SK-N-SH treated with all-trans-retinoic acid at 6 μM for 48 hours (cell line): ENCODE measurements around the gene LILRB1.

Experiments
- ATAC-seq: fragments of 200-7000 bp; cut with Tn5 transposase; 3 replicates; pipeline ENCODE4 v1.9.1; 2020; ENCODE audit warnings: mild to moderate bottlenecking, moderate library complexity
- ARNTL ChIP-seq: fragments of 450-650 bp; formaldehyde crosslinking; IDR thresholded peaks from 2 replicates; pipeline ENCODE4 v1.5.0; 2020; ENCODE audit warnings: low read depth, mild to moderate bottlenecking, moderate library complexity, borderline replicate concordance
- BACH2 ChIP-seq: fragments of 250-450 bp; sonication (Bioruptor Pico); IDR thresholded peaks from 2 replicates; pipeline ENCODE4 v1.9.0; 2021; ENCODE audit warnings: mild to moderate bottlenecking, borderline replicate concordance
- CSRNP3 ChIP-seq: fragments of 250-450 bp; sonication (Bioruptor Pico); IDR thresholded peaks from 2 replicates; pipeline ENCODE4 v1.5.1; 2021; ENCODE audit warnings: mild to moderate bottlenecking, moderate library complexity
- ESRRG ChIP-seq: fragments of 250-450 bp; sonication (Bioruptor Pico); IDR thresholded peaks from 2 replicates; pipeline ENCODE4 v1.6.1; 2021; ENCODE audit warnings: mild to moderate bottlenecking
- ISL1 ChIP-seq: fragments of 250-450 bp; sonication (Bioruptor Pico); IDR thresholded peaks from 2 replicates; pipeline ENCODE4 v2.1.2; 2022; ENCODE audit warnings: mild to moderate bottlenecking, moderate library complexity
- OSR1 ChIP-seq: fragments of 250-450 bp; sonication (Bioruptor Pico); IDR thresholded peaks from 2 replicates; pipeline ENCODE4 v1.8.0; 2022; ENCODE audit warnings: moderate library complexity, mild to moderate bottlenecking, inconsistent platforms
- POU6F1 ChIP-seq: fragments of 250-450 bp; sonication (Bioruptor Pico); IDR thresholded peaks from 2 replicates; pipeline ENCODE4 v1.8.0; 2021; ENCODE audit warnings: low read depth, mild to moderate bottlenecking, moderate library complexity, borderline replicate concordance
- PPARA ChIP-seq: fragments of 250-450 bp; sonication (Bioruptor Pico); IDR thresholded peaks from 2 replicates; pipeline ENCODE4 v1.5.0; 2020; ENCODE audit warnings: mild to moderate bottlenecking, borderline replicate concordance
- RARB ChIP-seq: fragments of 250-450 bp; sonication (Bioruptor Pico); IDR thresholded peaks from 2 replicates; pipeline ENCODE4 v1.8.0; 2021; ENCODE audit warnings: mild to moderate bottlenecking, moderate library complexity
- SNAI2 ChIP-seq: fragments of 250-450 bp; sonication (Bioruptor Pico); IDR thresholded peaks from 2 replicates; pipeline ENCODE4 v1.5.0; 2020; ENCODE audit warnings: mild to moderate bottlenecking, moderate library complexity
- TCF4 ChIP-seq: fragments of 250-450 bp; sonication (Bioruptor Pico); IDR thresholded peaks from 2 replicates; pipeline ENCODE4 v1.8.0; 2021; ENCODE audit warnings: mild to moderate bottlenecking, moderate library complexity, borderline replicate concordance
- TOX ChIP-seq: fragments of 250-450 bp; sonication (Bioruptor Pico); IDR thresholded peaks from 2 replicates; pipeline ENCODE4 v1.8.0; 2021; ENCODE audit warnings: mild to moderate bottlenecking, moderate library complexity, borderline replicate concordance
- TSHZ2 ChIP-seq: fragments of 250-450 bp; sonication (Bioruptor Pico); IDR thresholded peaks from 2 replicates; pipeline ENCODE4 v1.5.0; 2020; ENCODE audit warnings: mild to moderate bottlenecking, moderate library complexity
- ZFP30 ChIP-seq: fragments of 450-650 bp; formaldehyde crosslinking; IDR thresholded peaks from 2 replicates; pipeline ENCODE4 v1.5.0; 2022; ENCODE audit warnings: mild to moderate bottlenecking, moderate library complexity
- ZNF565 ChIP-seq: fragments of 450-650 bp; formaldehyde crosslinking; conservative IDR thresholded peaks from 2 replicates; pipeline ENCODE4 v1.5.0; 2020; ENCODE audit warnings: low read depth, mild to moderate bottlenecking, moderate library complexity
- ZNF70 ChIP-seq: fragments of 450-650 bp; formaldehyde crosslinking; IDR thresholded peaks from 2 replicates; pipeline ENCODE4 v1.5.0; 2020; ENCODE audit warnings: mild to moderate bottlenecking, moderate library complexity
- ZNF8 ChIP-seq: fragments of 450-650 bp; formaldehyde crosslinking; IDR thresholded peaks from 2 replicates; pipeline ENCODE4 v1.5.0; 2020; ENCODE audit warnings: mild to moderate bottlenecking, moderate library complexity

Gene LILRB1

GRCh38 chr19:54659300-54659699 lies 29.0 kb downstream of the LILRB1 start (continued):
- TF ChIP-seq TSHZ2 (CRISPR knock-in tag): no peak
- TF ChIP-seq OSR1 (CRISPR knock-in tag): no peak
- TF ChIP-seq BACH2 (CRISPR knock-in tag): no peak
- TF ChIP-seq, all 23 proteins: peak for 0

GRCh38 chr19:54660306-54660705 lies 30.0 kb downstream of the LILRB1 start:
- ATAC-seq: no peak
- TF ChIP-seq ESRRG (no peak), PPARA (CRISPR knock-in tag) (no peak), ZNF8 (no peak), SNAI2 (no peak), TCF4 (CRISPR knock-in tag) (no peak), ARNTL (CRISPR knock-in tag) (no peak), ZFP30 (CRISPR knock-in tag) (no peak), TSHZ2 (CRISPR knock-in tag) (no peak), ZNF70 (CRISPR knock-in tag) (no peak), TOX (CRISPR knock-in tag) (no peak), RARB (CRISPR knock-in tag) (no peak), POU6F1 (CRISPR knock-in tag) (no peak), CSRNP3 (no peak), OSR1 (CRISPR knock-in tag) (no peak)
- TF ChIP-seq, all 23 proteins: peak for 0

- TF ChIP-seq ARNTL (CRISPR knock-in tag): no peak
- TF ChIP-seq ISL1: no peak
- TF ChIP-seq ZNF70 (CRISPR knock-in tag): no peak
- no peak for TF ChIP-seq POU6F1 (CRISPR knock-in tag)
- TF ChIP-seq TSHZ2 (CRISPR knock-in tag): no peak
- TF ChIP-seq ZFP30 (CRISPR knock-in tag): no peak
- TF ChIP-seq ZNF565 (CRISPR knock-in tag): no peak
- TF ChIP-seq, all 23 proteins: peak for 0
- no peak for ATAC-seq
Observed at GRCh38 chr19:54660964-54661363, 30.7 kb downstream of the LILRB1 start.
